GM18511 (cell line): Measurements from ENCODE around the gene MORN4.
A peak's percentile ranks its signal among the peaks of the same experiment; 100 is the strongest.
"Not testable (repeated sequence)": the region's sequence is repeated elsewhere in the genome, so short reads cannot be mapped to it uniquely, and the experiment has no call there.

Experiments
- ATAC-seq: cut with Tn5 transposase; IDR thresholded peaks from one replicate; pipeline ENCODE4 v1.9.1; 2021; ENCODE audit warnings: mild to moderate bottlenecking, moderate library complexity; ENCODE audit not compliant: unreplicated experiment

Gene MORN4

GRCh38 chr10:97632949-97633884, at the start of gene MORN4:
MORN4 (minus strand) TSS chr10:97633500; CDS start chr10:97619653, 13,847 bp downstream.
- ATAC-seq: peak; percentile 100

GRCh38 chr10:97682042-97682441, 48.7 kb upstream of the MORN4 start:
- ATAC-seq: no peak

GRCh38 chr10:97679594-97679993, 46.3 kb upstream of the MORN4 start:
- no peak for ATAC-seq

DNA sequence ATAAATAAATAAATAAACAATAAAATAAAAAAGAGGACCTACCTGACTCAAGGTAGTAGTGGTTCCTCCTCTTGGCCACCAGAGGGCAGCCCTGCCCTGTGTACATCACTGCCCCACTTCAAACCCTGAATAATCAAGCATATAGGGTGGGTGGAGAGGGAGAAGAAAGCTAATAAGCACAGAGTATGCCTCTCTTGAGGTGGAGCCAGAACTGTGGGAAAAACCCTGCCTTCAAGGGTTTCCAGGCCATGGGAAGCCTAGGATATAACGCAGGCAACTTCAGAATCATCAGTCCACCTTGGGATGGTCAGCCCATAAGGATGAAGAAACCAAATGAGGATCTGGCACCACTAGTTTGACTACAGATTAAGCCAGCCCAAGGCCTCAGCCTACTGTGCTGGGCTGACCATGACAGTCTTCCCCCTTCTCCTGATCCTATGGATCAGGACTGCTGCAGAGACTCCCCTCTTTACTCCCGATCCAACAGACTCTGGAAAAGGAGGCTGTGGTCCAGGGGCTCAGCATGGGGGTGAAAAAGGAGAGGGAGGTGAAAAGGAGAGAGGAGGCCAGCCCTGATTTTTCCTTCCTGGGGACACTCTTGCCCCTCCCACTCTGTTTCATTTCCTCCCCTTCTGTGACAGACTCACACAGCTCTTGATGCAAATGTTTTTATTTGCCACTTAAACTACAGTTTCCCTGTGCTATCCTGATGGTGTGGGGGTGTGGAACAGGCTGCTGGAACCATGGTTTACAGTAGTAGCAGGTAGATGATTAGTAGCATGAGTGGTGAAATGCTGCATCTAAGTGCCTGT, 43.7 kb upstream of the MORN4 start:
- peak; percentile 83 for ATAC-seq

- ATAC-seq: no peak
These were observed 41.9 kb upstream of the MORN4 start for GRCh38 chr10:97675222-97675621.

DNA sequence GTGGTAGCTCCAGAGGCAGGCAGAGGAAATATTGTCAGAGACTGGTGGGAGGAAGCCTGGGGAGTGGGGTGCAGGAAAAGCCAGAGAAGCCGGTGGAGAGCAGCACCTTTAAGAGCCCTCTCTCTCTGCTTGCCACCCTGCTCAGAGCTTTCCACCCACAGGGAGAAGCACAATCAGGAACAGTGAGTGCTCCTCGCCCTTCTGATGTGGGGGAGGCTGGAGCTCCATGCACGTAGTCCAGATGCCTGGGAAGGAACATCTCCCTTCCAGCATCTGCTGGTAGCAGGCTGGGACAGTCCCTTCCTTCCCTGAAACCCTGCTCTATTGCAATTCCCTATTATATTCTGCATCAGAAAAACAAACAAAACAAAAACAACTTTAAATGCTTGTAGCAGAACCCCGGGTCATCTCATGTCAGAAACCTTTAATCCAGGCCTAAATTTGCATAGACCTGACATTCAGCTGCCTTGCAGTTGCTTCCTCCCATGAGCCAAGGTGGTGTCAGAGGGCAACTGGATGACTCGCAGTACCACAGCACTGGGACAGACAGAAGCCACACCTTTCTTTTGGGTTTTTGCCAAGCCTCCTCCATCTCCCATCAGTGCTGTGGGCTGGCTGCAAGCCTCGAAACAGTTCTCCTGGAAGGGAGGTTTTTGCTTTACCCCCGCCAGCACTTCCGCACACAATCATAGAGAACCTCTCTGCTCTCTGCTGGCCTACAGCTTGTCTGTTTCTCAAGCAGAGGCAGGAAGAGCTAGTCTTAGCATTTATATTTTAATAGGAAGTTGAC, 40.6 kb upstream of the MORN4 start:
- ATAC-seq: no peak

DNA sequence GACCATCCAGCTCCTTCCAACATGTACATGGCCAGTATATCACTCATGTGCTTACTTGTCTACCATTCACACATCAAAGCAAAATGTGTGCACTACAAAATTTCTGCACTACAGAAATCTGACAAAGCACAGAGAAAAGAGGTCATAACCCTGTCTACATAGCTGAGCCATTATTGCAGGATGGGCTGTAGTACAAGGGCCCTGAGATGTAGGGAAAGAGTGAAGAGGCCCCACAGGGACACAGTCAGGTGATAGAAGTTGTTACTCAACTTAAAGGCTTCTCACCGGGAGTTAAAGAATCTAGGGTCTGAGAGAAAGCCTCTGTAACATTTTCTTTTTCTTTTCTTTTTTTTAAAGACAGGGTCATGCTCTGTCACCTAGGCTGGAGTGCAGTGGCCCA, 36.3 kb upstream of the MORN4 start:
- ATAC-seq: no peak

- ATAC-seq: no peak
These were observed 34.2 kb upstream of the MORN4 start for GRCh38 chr10:97667463-97667862.

DNA sequence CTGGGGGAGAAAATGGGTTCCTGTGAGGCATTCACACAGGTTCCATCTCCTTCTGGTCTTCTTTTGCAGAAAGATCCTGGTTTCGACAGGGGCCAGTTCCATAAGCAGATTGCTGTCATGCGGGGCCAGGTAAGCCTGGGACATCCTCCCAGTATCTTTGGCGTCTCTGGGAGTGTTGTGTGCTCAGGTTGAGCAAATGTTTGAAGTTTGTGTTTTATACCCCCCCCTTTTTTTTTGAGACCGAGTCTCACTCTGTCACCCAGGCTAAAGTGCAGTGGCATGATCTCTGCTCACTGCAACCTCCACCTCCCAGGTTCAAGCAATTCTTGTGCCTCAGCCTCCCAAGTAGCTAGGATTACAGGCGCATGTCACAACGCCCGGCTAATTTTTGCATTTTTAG, 33.7 kb upstream of the MORN4 start:
- no peak for ATAC-seq

DNA sequence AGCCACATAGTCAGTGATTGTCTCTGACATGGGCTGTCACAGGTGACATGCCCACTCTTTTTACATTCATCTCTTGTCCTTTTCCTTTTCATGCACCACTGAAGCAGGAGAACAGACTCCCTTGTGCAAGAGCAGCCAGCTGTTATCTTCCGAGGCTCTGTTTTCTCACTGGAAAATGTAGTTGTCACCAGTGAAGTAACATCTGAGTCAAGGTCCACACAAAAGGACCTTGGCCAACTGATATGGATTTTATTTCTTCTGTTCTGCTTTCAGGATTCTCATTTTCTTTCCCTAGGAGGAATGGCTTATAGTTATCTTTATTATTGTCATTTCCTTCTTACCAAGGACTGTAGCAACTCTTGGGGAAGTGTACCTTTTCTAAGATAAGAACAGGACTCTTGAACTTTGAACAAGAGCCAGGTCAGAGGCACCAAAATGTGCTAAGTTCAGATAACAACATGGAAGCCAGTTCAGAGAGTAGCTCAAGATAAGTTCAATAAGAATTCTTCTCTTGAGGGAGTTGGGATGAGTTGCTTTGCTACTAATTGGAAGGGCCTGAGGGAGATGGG, 31.1 kb upstream of the MORN4 start:
- no peak for ATAC-seq

DNA sequence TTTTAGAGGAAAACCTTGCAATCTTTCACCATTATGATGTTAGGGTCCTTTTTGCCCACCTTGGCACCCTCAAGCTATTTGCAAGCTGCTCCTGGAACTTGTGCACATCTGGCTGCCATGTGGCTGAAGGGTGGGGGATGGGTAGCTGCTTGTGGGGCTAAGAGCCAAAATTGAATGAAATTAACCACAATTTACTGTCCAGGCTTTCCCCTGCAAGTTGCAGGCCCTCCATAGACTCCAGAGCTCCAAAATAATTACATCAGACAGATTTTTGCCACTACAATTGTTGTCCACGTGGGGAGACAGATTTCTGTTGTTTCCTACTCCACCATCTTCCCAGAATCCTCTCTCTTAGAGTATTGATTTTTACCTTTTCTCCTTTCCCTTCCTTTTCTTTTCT, 26.3 kb upstream of the MORN4 start:
- no peak for ATAC-seq

- no peak for ATAC-seq
These were observed 23.5 kb upstream of the MORN4 start for GRCh38 chr10:97656777-97657176.

GRCh38 chr10:97651773-97652172, 18.5 kb upstream of the MORN4 start:
- no peak for ATAC-seq

- ATAC-seq: no peak
These were observed 17.4 kb upstream of the MORN4 start for GRCh38 chr10:97650726-97651125.

- not testable (repeated sequence) for ATAC-seq
These were observed 16.1 kb upstream of the MORN4 start for GRCh38 chr10:97649405-97649750.

GRCh38 chr10:97648562-97649404, 15.5 kb upstream of the MORN4 start:
- peak; percentile 98 for ATAC-seq

DNA sequence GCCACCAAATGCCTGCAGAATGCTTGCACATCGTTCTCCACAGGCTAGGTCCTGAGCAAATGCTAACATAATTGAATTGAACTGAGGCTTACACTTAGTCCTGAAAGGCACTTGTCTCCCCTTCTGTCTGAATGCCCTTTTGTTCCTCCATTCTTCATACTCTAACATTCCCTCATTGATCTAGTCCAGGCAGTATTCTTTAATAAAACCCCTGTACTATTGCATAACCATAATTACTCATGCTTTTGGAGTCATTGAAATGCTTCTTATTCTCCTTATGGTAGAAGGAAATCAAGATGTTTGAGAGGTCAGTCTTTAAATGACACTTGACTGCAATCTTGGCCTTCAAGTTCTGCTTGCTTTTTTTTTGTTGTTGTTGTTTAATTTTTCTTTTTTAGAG, 14.3 kb upstream of the MORN4 start:
- ATAC-seq: no peak

GRCh38 chr10:97644936-97645335, 11.6 kb upstream of the MORN4 start:
- no peak for ATAC-seq

- ATAC-seq: no peak
These were observed 10.2 kb upstream of the MORN4 start for GRCh38 chr10:97643441-97643985.
